BLaER1 (cell line): Measurements from ENCODE around the gene ZNF460.

Experiments
- H3K27ac ChIP-seq: shearing (Covaris generic); formaldehyde crosslinking; 2 replicates; pipeline ENCODE4 v1.8.1; 2022
- H3K27me3 ChIP-seq: shearing (Covaris generic); formaldehyde crosslinking; 2 replicates; pipeline ENCODE4 v1.8.1; 2022
- H3K36me3 ChIP-seq: shearing (Covaris generic); formaldehyde crosslinking; 2 replicates; pipeline ENCODE4 v1.8.1; 2022
- H3K4me1 ChIP-seq: shearing (Covaris generic); formaldehyde crosslinking; 2 replicates; pipeline ENCODE4 v1.8.1; 2022
- H3K4me2 ChIP-seq: shearing (Covaris generic); formaldehyde crosslinking; 2 replicates; pipeline ENCODE4 v1.8.1; 2022
- H3K4me3 ChIP-seq: shearing (Covaris generic); formaldehyde crosslinking; 2 replicates; pipeline ENCODE4 v1.8.1; 2022
- H3K9ac ChIP-seq: shearing (Covaris generic); formaldehyde crosslinking; 2 replicates; pipeline ENCODE4 v1.8.1; 2022
- H3K9me3 ChIP-seq: shearing (Covaris generic); formaldehyde crosslinking; 2 replicates; pipeline ENCODE4 v1.8.1; 2022
- H4K20me1 ChIP-seq: shearing (Covaris generic); formaldehyde crosslinking; 2 replicates; pipeline ENCODE4 v1.8.1; 2022
- Cebpa-rat ChIP-seq: shearing (Covaris generic); IDR thresholded peaks from 2 replicates; pipeline ENCODE4 v1.8.1; 2022

Gene ZNF460

GRCh38 chr19:57280165-57280961, at the start of gene ZNF460:
Gene ZNF460, plus strand, starts transcription at chr19:57280485. Its CDS starts 322 bp downstream, at chr19:57280807.
- TF ChIP-seq Cebpa-rat = no peak
- Histone ChIP-seq H3K4me1 (peaks cover 25% of the 10 kb centered on the region), H3K27ac (peak within 1 kb of the TSS; percentile 95), H3K4me3 (peak within 1 kb of the TSS; percentile 96), H3K27me3 (no peaks in the 10 kb centered on the region), H3K4me2 (peak within 1 kb of the TSS; percentile 91), H4K20me1 (peaks cover 49% of the 10 kb centered on the region), H3K9ac (peak within 1 kb of the TSS; percentile 99), H3K9me3 (no peaks in the 10 kb centered on the region), H3K36me3 (peaks cover 38% of the 10 kb centered on the region)

GRCh38 chr19:57231686-57232085, 48.6 kb upstream of the ZNF460 start:
- Histone ChIP-seq H3K4me2 (peak overlapping the region; percentile 84), H3K36me3 (no peaks in the 10 kb centered on the region), H4K20me1 (peaks cover 87% of the 10 kb centered on the region), H3K9me3 (peaks cover 5% of the 10 kb centered on the region; the same call in 1 of the 2 replicates), H3K27ac (no peak overlapping the region), H3K9ac (no peak overlapping the region), H3K27me3 (peaks cover 43% of the 10 kb centered on the region), H3K4me3 (no peak overlapping the region), H3K4me1 (peaks cover 38% of the 10 kb centered on the region)
- TF ChIP-seq Cebpa-rat = no peak

- no peaks in the 10 kb centered on the region for H3K36me3 ChIP-seq
- peak overlapping the region; percentile 84 for H3K4me2 ChIP-seq
- H3K4me1 ChIP-seq = peaks cover 38% of the 10 kb centered on the region
- H3K4me3 ChIP-seq = 0 out of 2 replicates have a peak overlapping the region, but pooled peaks have one; percentile 1
- peaks cover 5% of the 10 kb centered on the region; the same call in 1 of the 2 replicates for H3K9me3 ChIP-seq
- H4K20me1 ChIP-seq = peaks cover 72% of the 10 kb centered on the region
- 0 out of 2 replicates have a peak, but pooled peaks have one; percentile 13 for TF ChIP-seq Cebpa-rat
- no peak overlapping the region for H3K9ac ChIP-seq
- no peak overlapping the region for H3K27ac ChIP-seq
- H3K27me3 ChIP-seq = peaks cover 43% of the 10 kb centered on the region
Measured at GRCh38 chr19:57233207-57233606, 47.1 kb upstream of the ZNF460 start.

GRCh38 chr19:57239982-57240310, 40.3 kb upstream of the ZNF460 start:
- Histone ChIP-seq H4K20me1 (peaks cover 17% of the 10 kb centered on the region), H3K9ac (peak overlapping the region; percentile 88; the same call in 1 of the 2 replicates), H3K36me3 (peaks cover 15% of the 10 kb centered on the region), H3K4me1 (peaks cover 24% of the 10 kb centered on the region), H3K4me3 (peak overlapping the region; percentile 89), H3K9me3 (no peaks in the 10 kb centered on the region), H3K27ac (peak overlapping the region; percentile 80), H3K27me3 (peaks cover 13% of the 10 kb centered on the region), H3K4me2 (peak overlapping the region; percentile 82)
- TF ChIP-seq Cebpa-rat = no peak

- Histone ChIP-seq H3K27me3 (peaks cover 7% of the 10 kb centered on the region), H3K36me3 (peaks cover 18% of the 10 kb centered on the region), H3K4me1 (peaks cover 24% of the 10 kb centered on the region), H3K9ac (peak within 1 kb of the TSS; percentile 88), H3K4me2 (peak within 1 kb of the TSS; percentile 82), H3K9me3 (no peaks in the 10 kb centered on the region), H3K27ac (peak within 1 kb of the TSS; percentile 80), H3K4me3 (peak within 1 kb of the TSS; percentile 89), H4K20me1 (peaks cover 15% of the 10 kb centered on the region)
- TF ChIP-seq Cebpa-rat = no peak
Measured at GRCh38 chr19:57240311-57241090, 39.8 kb upstream of the ZNF460 start, which contains the start of gene ZNF805. Gene ZNF805, plus strand, starts transcription at chr19:57240632. Its CDS starts 260 bp downstream, at chr19:57240892.

- no peak for TF ChIP-seq Cebpa-rat
- Histone ChIP-seq H4K20me1 (peaks cover 18% of the 10 kb centered on the region), H3K27me3 (peaks cover under 1% of the 10 kb centered on the region; the same call in 1 of the 2 replicates), H3K27ac (peak overlapping the region; percentile 80), H3K9ac (peak overlapping the region; percentile 88), H3K36me3 (peaks cover 25% of the 10 kb centered on the region), H3K9me3 (no peaks in the 10 kb centered on the region), H3K4me2 (peak overlapping the region; percentile 82), H3K4me3 (peak overlapping the region; percentile 89), H3K4me1 (peaks cover 24% of the 10 kb centered on the region)
Measured at GRCh38 chr19:57241176-57241575, 39.1 kb upstream of the ZNF460 start.

GRCh38 chr19:57242821-57243220, 37.5 kb upstream of the ZNF460 start:
- H3K4me3 ChIP-seq = no peak overlapping the region
- H3K36me3 ChIP-seq = peaks cover 41% of the 10 kb centered on the region
- H3K9me3 ChIP-seq = no peaks in the 10 kb centered on the region
- no peak overlapping the region for H3K9ac ChIP-seq
- no peak for TF ChIP-seq Cebpa-rat
- no peak overlapping the region for H3K27ac ChIP-seq
- H4K20me1 ChIP-seq = peaks cover 32% of the 10 kb centered on the region
- peaks cover 24% of the 10 kb centered on the region for H3K4me1 ChIP-seq
- no peaks in the 10 kb centered on the region for H3K27me3 ChIP-seq
- H3K4me2 ChIP-seq = no peak overlapping the region

GRCh38 chr19:57244513-57244912, 35.8 kb upstream of the ZNF460 start:
- Histone ChIP-seq H3K36me3 (peaks cover 57% of the 10 kb centered on the region), H3K9me3 (no peaks in the 10 kb centered on the region), H3K4me2 (no peak overlapping the region), H4K20me1 (peaks cover 35% of the 10 kb centered on the region), H3K4me1 (peaks cover 24% of the 10 kb centered on the region), H3K27me3 (no peaks in the 10 kb centered on the region), H3K4me3 (no peak overlapping the region), H3K9ac (no peak overlapping the region), H3K27ac (no peak overlapping the region)
- TF ChIP-seq Cebpa-rat = no peak

GRCh38 chr19:57245066-57245465, 35.2 kb upstream of the ZNF460 start:
- TF ChIP-seq Cebpa-rat = no peak
- H3K4me2 ChIP-seq = no peak overlapping the region
- no peaks in the 10 kb centered on the region for H3K27me3 ChIP-seq
- peaks cover 35% of the 10 kb centered on the region for H4K20me1 ChIP-seq
- H3K9ac ChIP-seq = no peak overlapping the region
- no peak overlapping the region for H3K4me3 ChIP-seq
- peaks cover 60% of the 10 kb centered on the region for H3K36me3 ChIP-seq
- peaks cover 20% of the 10 kb centered on the region for H3K4me1 ChIP-seq
- no peaks in the 10 kb centered on the region for H3K9me3 ChIP-seq
- H3K27ac ChIP-seq = no peak overlapping the region

- Histone ChIP-seq H4K20me1 (peaks cover 35% of the 10 kb centered on the region), H3K27me3 (no peaks in the 10 kb centered on the region), H3K4me1 (peaks cover 17% of the 10 kb centered on the region), H3K4me3 (no peak overlapping the region), H3K9me3 (no peaks in the 10 kb centered on the region), H3K36me3 (peaks cover 69% of the 10 kb centered on the region), H3K4me2 (no peak overlapping the region), H3K9ac (no peak overlapping the region), H3K27ac (no peak overlapping the region)
- no peak for TF ChIP-seq Cebpa-rat
Measured at GRCh38 chr19:57245959-57246358, 34.3 kb upstream of the ZNF460 start.
